ENCODE data around the gene GBX2.

Gene GBX2

DNA sequence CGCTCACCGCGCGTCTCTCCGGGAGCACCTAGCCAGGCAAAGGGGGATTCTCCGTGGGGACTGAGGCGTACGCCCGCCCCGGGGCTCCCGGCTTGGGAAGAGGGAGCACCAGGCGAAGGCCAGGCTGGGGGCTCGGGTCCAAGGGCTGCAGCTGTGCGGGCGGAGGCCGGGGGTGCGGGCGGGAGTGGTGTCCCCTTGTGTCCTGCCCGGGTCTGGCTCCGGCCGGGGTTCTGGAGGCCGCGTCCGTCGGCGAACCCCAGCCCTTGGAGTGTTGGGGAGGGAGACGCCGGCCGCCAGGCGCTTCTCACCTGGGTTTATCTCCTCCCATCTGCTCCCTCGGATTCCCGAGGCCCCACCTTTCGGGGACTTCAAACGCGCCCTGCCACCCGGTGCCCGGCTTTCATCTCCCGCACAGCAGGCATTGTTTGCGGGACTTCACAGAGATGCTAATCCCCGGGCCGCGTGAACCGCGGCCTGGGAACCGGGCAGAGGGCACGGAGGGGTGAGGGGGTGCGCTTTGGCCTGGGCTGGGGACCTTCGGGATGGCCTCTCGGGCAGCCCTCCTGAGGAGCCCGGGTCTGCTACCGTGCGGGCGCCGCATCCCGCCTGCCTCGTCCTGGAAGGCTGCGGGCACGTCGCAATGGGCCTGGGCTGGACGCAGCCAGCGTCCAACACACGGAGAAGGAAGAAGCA is 5.0 kb upstream of the GBX2 start:
- no peak for TF ChIP-seq SIN3A (IDR thresholded peaks at IDR 0.05; ENCODE audit: borderline replicate concordance, insufficient read depth, low read length)
- no peak for TF ChIP-seq FOXP2 (optimal IDR thresholded peaks at IDR 0.05; ENCODE audit: borderline replicate concordance, extremely low read depth, extremely low read length, insufficient read depth)
- TF ChIP-seq TAF1 (IDR thresholded peaks at IDR 0.05; ENCODE audit: borderline replicate concordance, insufficient read depth, low read length), result no peak
- TF ChIP-seq POLR2AphosphoS5 (IDR thresholded peaks at IDR 0.05; ENCODE audit: low read depth, low read length), result no peak
- TF ChIP-seq, protein P1, sequence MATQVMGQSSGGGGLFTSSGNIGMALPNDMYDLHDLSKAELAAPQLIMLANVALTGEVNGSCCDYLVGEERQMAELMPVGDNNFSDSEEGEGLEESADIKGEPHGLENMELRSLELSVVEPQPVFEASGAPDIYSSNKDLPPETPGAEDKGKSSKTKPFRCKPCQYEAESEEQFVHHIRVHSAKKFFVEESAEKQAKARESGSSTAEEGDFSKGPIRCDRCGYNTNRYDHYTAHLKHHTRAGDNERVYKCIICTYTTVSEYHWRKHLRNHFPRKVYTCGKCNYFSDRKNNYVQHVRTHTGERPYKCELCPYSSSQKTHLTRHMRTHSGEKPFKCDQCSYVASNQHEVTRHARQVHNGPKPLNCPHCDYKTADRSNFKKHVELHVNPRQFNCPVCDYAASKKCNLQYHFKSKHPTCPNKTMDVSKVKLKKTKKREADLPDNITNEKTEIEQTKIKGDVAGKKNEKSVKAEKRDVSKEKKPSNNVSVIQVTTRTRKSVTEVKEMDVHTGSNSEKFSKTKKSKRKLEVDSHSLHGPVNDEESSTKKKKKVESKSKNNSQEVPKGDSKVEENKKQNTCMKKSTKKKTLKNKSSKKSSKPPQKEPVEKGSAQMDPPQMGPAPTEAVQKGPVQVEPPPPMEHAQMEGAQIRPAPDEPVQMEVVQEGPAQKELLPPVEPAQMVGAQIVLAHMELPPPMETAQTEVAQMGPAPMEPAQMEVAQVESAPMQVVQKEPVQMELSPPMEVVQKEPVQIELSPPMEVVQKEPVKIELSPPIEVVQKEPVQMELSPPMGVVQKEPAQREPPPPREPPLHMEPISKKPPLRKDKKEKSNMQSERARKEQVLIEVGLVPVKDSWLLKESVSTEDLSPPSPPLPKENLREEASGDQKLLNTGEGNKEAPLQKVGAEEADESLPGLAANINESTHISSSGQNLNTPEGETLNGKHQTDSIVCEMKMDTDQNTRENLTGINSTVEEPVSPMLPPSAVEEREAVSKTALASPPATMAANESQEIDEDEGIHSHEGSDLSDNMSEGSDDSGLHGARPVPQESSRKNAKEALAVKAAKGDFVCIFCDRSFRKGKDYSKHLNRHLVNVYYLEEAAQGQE (IDR thresholded peaks at IDR 0.05; ENCODE audit: insufficient read depth in 1 of 2, low read depth in 2 of 2, low read length in 2 of 2), result no peak

DNA sequence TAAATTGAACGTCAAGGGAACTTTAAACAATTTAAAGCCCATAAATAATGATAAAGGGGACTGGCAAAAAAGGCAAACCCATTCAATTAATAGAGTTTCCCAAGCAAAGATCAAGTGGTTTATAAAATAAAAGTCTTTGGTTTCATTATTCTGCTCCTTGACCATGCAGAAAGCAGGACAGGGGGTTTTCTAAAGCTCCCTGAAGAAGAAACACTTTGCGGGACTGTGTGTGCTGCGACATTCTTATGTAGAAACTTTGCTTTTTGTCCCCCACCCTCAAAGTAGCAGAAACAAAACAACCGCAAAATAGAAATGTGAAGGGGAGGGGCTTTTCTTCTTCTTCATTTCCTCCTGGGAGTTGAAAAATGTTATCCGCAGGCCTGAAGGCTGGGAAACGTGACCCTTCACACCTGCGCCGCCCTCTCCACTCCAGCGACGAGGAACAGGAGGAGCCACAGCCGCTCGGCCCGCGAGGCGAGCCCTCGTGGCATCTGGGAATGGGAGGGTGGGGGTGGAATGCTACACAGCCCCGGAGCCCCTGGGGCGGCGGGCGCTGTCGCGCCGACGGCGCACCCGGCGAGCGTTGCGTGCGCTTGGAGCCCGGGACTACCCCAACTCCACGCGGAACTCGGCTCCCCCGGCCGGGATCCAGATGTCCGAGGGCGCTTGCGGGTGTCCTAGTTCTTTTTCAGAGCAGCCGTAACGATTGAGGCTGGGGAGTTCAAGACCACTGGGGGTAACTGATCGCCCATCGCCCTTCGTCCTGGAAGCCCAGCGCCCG is 4.3 kb upstream of the GBX2 start:
- TF ChIP-seq SIN3A (IDR thresholded peaks at IDR 0.05; ENCODE audit: borderline replicate concordance, insufficient read depth, low read length), result no peak
- no peak for TF ChIP-seq TAF1 (IDR thresholded peaks at IDR 0.05; ENCODE audit: borderline replicate concordance, insufficient read depth, low read length)
- TF ChIP-seq, protein P1 (IDR thresholded peaks at IDR 0.05; ENCODE audit: insufficient read depth in 1 of 2, low read depth in 2 of 2, low read length in 2 of 2), result no peak
- no peak for TF ChIP-seq POLR2AphosphoS5 (IDR thresholded peaks at IDR 0.05; ENCODE audit: low read depth, low read length)
- TF ChIP-seq FOXP2 (optimal IDR thresholded peaks at IDR 0.05; ENCODE audit: borderline replicate concordance, extremely low read depth, extremely low read length, insufficient read depth), result no peak

DNA sequence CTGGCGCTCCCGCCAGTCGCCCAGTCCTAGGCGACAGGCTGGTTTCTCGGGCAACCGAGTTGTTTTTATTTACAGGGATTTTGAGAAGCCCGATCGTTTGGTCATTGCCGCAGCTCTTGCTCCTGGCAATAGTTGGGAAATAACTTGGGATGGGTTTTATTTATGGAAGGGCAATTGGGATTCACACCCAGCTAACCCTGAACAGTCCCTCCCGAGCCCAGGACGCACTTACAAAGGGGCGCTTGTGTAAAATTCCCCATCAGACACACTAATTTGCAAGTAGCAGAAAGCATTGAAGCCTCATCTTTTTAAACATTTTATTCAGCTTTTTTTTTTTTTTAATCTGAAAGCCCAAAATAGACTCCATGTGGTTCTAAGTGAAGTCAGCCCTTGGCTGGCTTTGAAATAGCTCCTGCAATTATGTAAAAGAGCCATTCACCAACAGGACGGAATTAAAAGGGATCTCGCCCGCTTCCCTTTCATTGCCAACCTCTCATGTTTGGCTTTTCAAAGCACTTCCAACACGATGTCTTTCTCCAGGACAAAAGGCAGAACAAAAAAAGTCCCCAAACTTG is 3.6 kb upstream of the GBX2 start:
- TF ChIP-seq SIN3A (IDR thresholded peaks at IDR 0.05; ENCODE audit: borderline replicate concordance, insufficient read depth, low read length) (no peak), POLR2AphosphoS5 (IDR thresholded peaks at IDR 0.05; ENCODE audit: low read depth, low read length) (no peak), FOXP2 (optimal IDR thresholded peaks at IDR 0.05; ENCODE audit: borderline replicate concordance, extremely low read depth, extremely low read length, insufficient read depth) (no peak), TAF1 (IDR thresholded peaks at IDR 0.05; ENCODE audit: borderline replicate concordance, insufficient read depth, low read length) (no peak)
- TF ChIP-seq, protein P1 (IDR thresholded peaks at IDR 0.05; ENCODE audit: insufficient read depth in 1 of 2, low read depth in 2 of 2, low read length in 2 of 2), result no peak

DNA sequence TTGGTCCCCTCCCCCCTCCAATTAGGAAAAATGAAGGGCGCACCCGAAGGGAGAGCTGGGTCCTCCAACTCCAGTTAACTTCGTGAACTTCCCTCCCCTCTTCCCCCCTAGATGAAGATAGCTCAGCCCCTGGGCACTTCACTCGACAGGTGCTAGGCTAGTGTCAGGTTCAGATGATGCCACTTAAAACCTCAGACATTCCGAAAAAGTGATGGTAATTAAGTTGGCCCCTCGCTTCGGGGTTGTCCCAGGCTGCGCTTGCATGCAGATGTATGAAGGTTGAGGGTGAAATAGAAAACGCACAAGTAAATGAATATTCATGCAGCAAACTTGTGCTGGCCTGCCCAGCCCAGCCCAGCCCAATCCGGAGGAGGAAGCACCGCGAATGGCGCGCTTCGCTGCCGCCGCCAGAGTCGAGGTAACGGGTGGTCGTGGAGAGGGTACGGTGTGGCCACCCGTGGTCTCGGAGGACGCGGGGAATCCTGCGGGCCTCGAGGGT is 3.0 kb upstream of the GBX2 start:
- TF ChIP-seq FOXP2 (optimal IDR thresholded peaks at IDR 0.05; ENCODE audit: borderline replicate concordance, extremely low read depth, extremely low read length, insufficient read depth) (no peak), SIN3A (IDR thresholded peaks at IDR 0.05; ENCODE audit: borderline replicate concordance, insufficient read depth, low read length) (no peak), POLR2AphosphoS5 (IDR thresholded peaks at IDR 0.05; ENCODE audit: low read depth, low read length) (no peak), TAF1 (IDR thresholded peaks at IDR 0.05; ENCODE audit: borderline replicate concordance, insufficient read depth, low read length) (no peak)
- TF ChIP-seq, protein P1 (IDR thresholded peaks at IDR 0.05; ENCODE audit: insufficient read depth in 1 of 2, low read depth in 2 of 2, low read length in 2 of 2), result no peak

All from PFSK-1 (cell line).